Calu3 (cell line): Measurements from ENCODE around the gene LRIG3. TPM values are rescaled to one million over a fixed set of nuclear protein-coding genes. Genes with fewer than 3 reads are reported as not detected.

ENCODE experiments used
- BruUV-seq: library from RNA; stranded (reverse); fragments of 400-500 nt; replicated peaks from 2 replicates; lab custom pipeline; 2021; lab: Mats Ljungman, UMichigan
- CTCF ChIA-PET: fragments of 300-600 bp; sonication (Branson Sonifier 250); formaldehyde crosslinking; loops from one replicate; lab custom pipeline; 2022; ENCODE audit warnings: antibody characterized with exemption; lab: Charles Lee
- DNase-seq: peaks from one replicate; pipeline ENCODE4 v3.0.0; 2022
- H3K27ac Mint-ChIP-seq: one replicate; pipeline ENCODE4 v1.8.0; 2022; ENCODE audit warnings: mixed read lengths; ENCODE audit not compliant: unreplicated experiment
- H3K27me3 Mint-ChIP-seq: one replicate; pipeline ENCODE4 v1.8.0; 2022; ENCODE audit warnings: mixed read lengths; ENCODE audit not compliant: unreplicated experiment
- H3K36me3 Mint-ChIP-seq: one replicate; pipeline ENCODE4 v1.8.0; 2022; ENCODE audit warnings: mild to moderate bottlenecking, moderate library complexity, mixed read lengths; ENCODE audit not compliant: insufficient read depth, unreplicated experiment
- H3K4me1 Mint-ChIP-seq: one replicate; pipeline ENCODE4 v1.8.0; 2022; ENCODE audit warnings: mild to moderate bottlenecking, low read depth, mixed read lengths; ENCODE audit not compliant: unreplicated experiment
- H3K4me3 Mint-ChIP-seq: one replicate; pipeline ENCODE4 v1.8.0; 2022; ENCODE audit warnings: mild to moderate bottlenecking, low read depth, moderate library complexity, mixed read lengths; ENCODE audit not compliant: unreplicated experiment
- H3K9me3 Mint-ChIP-seq: one replicate; pipeline ENCODE4 v1.8.0; 2022; ENCODE audit warnings: low read depth, mixed read lengths; ENCODE audit not compliant: unreplicated experiment
- intact Hi-C: fragments of 100-400 bp; cut with micrococcal nuclease; formaldehyde crosslinking; loops from one replicate; pipeline ENCODE4 v1.10.0; 2022; ENCODE audit not compliant: unreplicated experiment
- total RNA-seq: library from RNA; stranded (reverse); gene quantifications from 2 replicates; pipeline ENCODE4 v1.2.3, GENCODE V29; 2022
- TF ChIP-seq, protein P1 (sequence below): fragments of 200-600 bp; IDR thresholded peaks from one replicate; pipeline ENCODE4 v1.8.0; 2022; ENCODE audit warnings: antibody characterized with exemption; ENCODE audit not compliant: unreplicated experiment

LRIG3 gene
- total RNA-seq, 1 experiment from 2014 or later: 357 TPM

DNA sequence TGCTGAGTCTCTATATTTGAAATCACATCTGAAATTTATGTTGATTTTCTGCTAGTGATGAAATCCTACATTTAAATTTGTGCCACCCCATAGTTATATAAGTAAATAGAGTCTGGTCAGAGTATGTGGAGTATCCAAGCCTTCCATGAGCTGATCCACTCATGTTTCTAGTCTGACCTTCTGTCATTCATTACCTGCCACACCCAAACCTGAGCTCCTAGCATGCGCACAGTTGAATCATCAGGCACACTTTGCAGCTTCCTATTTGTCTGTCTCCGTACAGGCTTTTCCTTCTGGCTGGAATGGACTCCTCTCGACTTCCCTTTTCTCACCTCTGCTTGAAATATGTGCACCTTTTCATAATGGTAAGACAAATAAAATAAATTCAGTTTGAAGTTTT lies 45.3 kb upstream of the LRIG3 start:
- intact Hi-C loops: loop anchor here (5.0 kb wide), 1 partner anchor 57 kb away; no protein-coding TSS in a partner anchor
- H3K9me3 Mint-ChIP-seq: no peaks in the 10 kb centered on the region
- BruUV-seq: no TSS peak
- no peaks in the 10 kb centered on the region for H3K27me3 Mint-ChIP-seq
- CTCF ChIA-PET: interaction anchor here (0.9 to 1.5 kb wide), 5 partner anchors 8 to 76 kb away, joined by 3 to 5 read pairs (median 4); no protein-coding TSS in a partner anchor
- no peak overlapping the region for H3K4me3 Mint-ChIP-seq
- DNase-seq: peak; percentile 45
- TF ChIP-seq, protein P1, sequence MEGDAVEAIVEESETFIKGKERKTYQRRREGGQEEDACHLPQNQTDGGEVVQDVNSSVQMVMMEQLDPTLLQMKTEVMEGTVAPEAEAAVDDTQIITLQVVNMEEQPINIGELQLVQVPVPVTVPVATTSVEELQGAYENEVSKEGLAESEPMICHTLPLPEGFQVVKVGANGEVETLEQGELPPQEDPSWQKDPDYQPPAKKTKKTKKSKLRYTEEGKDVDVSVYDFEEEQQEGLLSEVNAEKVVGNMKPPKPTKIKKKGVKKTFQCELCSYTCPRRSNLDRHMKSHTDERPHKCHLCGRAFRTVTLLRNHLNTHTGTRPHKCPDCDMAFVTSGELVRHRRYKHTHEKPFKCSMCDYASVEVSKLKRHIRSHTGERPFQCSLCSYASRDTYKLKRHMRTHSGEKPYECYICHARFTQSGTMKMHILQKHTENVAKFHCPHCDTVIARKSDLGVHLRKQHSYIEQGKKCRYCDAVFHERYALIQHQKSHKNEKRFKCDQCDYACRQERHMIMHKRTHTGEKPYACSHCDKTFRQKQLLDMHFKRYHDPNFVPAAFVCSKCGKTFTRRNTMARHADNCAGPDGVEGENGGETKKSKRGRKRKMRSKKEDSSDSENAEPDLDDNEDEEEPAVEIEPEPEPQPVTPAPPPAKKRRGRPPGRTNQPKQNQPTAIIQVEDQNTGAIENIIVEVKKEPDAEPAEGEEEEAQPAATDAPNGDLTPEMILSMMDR: no peak
- H3K4me1 Mint-ChIP-seq: peaks cover 50% of the 10 kb centered on the region
- H3K36me3 Mint-ChIP-seq: peaks cover 3% of the 10 kb centered on the region
- H3K27ac Mint-ChIP-seq: peak overlapping the region; percentile 52

DNA sequence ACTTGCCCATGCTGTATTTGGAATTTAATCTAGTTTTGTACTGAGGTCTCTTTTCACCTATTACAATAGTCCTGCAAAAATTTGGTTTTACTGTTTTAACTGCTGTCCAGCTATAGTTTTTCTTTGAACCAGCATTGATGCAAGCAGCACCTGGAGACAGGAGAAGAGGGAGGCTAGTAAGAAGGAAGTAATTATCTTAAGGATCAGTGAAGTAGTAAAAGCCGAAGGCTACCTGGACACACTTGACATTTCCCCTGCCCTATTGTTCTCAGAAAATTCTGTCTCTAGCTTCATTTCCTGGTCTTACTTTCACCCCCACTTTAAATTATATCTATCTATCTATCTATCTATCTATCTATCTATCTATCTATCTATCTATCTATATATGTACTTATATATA lies 43.5 kb upstream of the LRIG3 start:
- no TSS peak for BruUV-seq
- Mint-ChIP-seq H3K36me3 (peaks cover 3% of the 10 kb centered on the region), H3K9me3 (no peaks in the 10 kb centered on the region), H3K4me3 (no peak overlapping the region), H3K27me3 (no peaks in the 10 kb centered on the region), H3K4me1 (peaks cover 68% of the 10 kb centered on the region), H3K27ac (peak overlapping the region; percentile 68)
- TF ChIP-seq, protein P1: no peak
- CTCF ChIA-PET: interaction anchor here (1.1 to 2.1 kb wide), 3 partner anchors 10 to 79 kb away, joined by 3 to 6 read pairs (median 4); no protein-coding TSS in a partner anchor
- intact Hi-C loops: no loop called here
- DNase-seq: no peak

DNA sequence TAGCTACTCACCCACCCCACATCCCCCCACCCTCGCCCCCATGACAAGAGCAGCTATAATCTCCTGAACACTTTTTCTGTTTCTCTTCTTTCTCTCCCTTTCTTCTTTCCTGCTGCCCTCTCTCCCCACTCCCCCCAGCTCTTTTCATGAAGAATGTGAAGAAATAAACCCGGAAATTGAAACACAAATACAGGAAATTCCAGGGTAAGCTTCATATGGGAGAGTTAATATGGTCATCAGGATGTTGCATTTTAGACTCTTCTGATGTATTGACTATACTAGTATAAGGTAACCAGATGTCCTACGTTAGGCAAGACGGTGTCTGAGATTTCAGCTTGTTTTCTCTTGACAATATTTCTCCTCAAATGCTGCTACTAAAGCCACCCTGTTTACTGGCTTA lies 41.6 kb upstream of the LRIG3 start:
- Mint-ChIP-seq H3K27me3 (no peaks in the 10 kb centered on the region), H3K4me1 (peaks cover 68% of the 10 kb centered on the region), H3K36me3 (peaks cover 10% of the 10 kb centered on the region), H3K9me3 (no peaks in the 10 kb centered on the region), H3K4me3 (peak overlapping the region; percentile 5), H3K27ac (peak overlapping the region; percentile 79)
- CTCF ChIA-PET: interaction anchor here (0.7 to 2.4 kb wide), 8 partner anchors 7 to 109 kb away, joined by 3 to 11 read pairs (median 5); no protein-coding TSS in a partner anchor
- no TSS peak for BruUV-seq
- TF ChIP-seq, protein P1: no peak
- intact Hi-C loops: no loop called here
- DNase-seq: no peak

DNA sequence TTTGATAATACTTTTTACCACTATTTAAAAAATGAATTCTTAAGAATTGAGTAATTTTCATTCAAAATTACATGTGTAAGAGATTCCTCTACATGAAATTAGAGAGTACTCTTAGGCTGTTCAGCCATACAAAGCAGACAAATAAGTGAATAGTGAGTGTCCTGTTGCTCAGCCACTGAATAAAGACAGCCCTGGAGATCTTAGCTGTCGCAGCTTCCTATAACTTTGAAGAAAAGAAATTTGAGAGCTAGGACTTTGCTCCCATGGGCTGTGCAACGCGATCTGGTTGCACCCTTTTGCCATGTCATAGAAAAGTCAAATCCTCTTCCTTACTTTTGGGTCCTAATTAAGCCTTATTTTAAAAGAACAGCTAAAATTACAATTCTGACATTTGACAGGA lies 40.9 kb upstream of the LRIG3 start:
- intact Hi-C loops: no loop called here
- TF ChIP-seq, protein P1: no peak
- Mint-ChIP-seq H3K9me3 (no peaks in the 10 kb centered on the region), H3K36me3 (peaks cover 16% of the 10 kb centered on the region), H3K27ac (peak overlapping the region; percentile 79), H3K4me3 (peak overlapping the region; percentile 5), H3K4me1 (peaks cover 70% of the 10 kb centered on the region), H3K27me3 (no peaks in the 10 kb centered on the region)
- BruUV-seq: no TSS peak
- CTCF ChIA-PET: interaction anchor here (0.6 to 2.4 kb wide), 8 partner anchors 8 to 109 kb away, joined by 3 to 11 read pairs (median 5); no protein-coding TSS in a partner anchor
- no peak for DNase-seq
